DMS153 (cell line): ENCODE measurements around the gene ACER1.

Source experiments
- DNase-seq: peaks from one replicate; lab custom pipeline; 2025; lab: John Stamatoyannopoulos, UW

The ACER1 gene

GRCh38 chr19:6268382-6268771, 65.0 kb downstream of the ACER1 start:
- DNase-seq, result no peak

- DNase-seq, result no peak
These were observed 65.6 kb downstream of the ACER1 start for GRCh38 chr19:6267552-6268381.

- DNase-seq, result no peak
These were observed 68.6 kb downstream of the ACER1 start for GRCh38 chr19:6264803-6265202.

- DNase-seq, result no peak
These were observed 69.5 kb downstream of the ACER1 start for GRCh38 chr19:6263735-6264444.

GRCh38 chr19:6263306-6263705, 70.1 kb downstream of the ACER1 start:
- no peak for DNase-seq

- DNase-seq, result no peak
These were observed 70.9 kb downstream of the ACER1 start for GRCh38 chr19:6262519-6262918.

- no peak for DNase-seq
These were observed 71.5 kb downstream of the ACER1 start for GRCh38 chr19:6261883-6262282.

- DNase-seq, result no peak
These were observed 72.3 kb downstream of the ACER1 start for GRCh38 chr19:6260912-6261650.

GRCh38 chr19:6260376-6260775, 73.0 kb downstream of the ACER1 start:
- no peak for DNase-seq

GRCh38 chr19:6259312-6259861, 74.0 kb downstream of the ACER1 start:
- DNase-seq, result no peak

GRCh38 chr19:6258812-6259311, 74.5 kb downstream of the ACER1 start:
- no peak for DNase-seq
